HepG2 (cell line): ENCODE data around the gene IRAK2. TPM values are rescaled to one million over a fixed set of nuclear protein-coding genes. Genes with fewer than 3 reads are reported as not detected.
A peak's percentile ranks its signal among the peaks of the same experiment; 100 is the strongest.

Source experiments
- CENPX ChIP-seq: sonication (generic); formaldehyde crosslinking; IDR thresholded peaks from 2 replicates; pipeline ENCODE4 v1.9.0; 2021; ENCODE audit warnings: mild to moderate bottlenecking, missing genetic modification reagents, moderate library complexity
- DPF2 ChIP-seq: sonication (generic); formaldehyde crosslinking; IDR thresholded peaks from 2 replicates; pipeline ENCODE4 v1.4.0; 2020; ENCODE audit warnings: mild to moderate bottlenecking, low read depth, missing genetic modification reagents, borderline replicate concordance
- FOXM1 ChIP-seq: sonication (generic); formaldehyde crosslinking; IDR thresholded peaks from 2 replicates; pipeline ENCODE4 v1.5.0; 2020; ENCODE audit warnings: missing genetic modification reagents
- HDAC1 ChIP-seq: sonication (generic); formaldehyde crosslinking; IDR thresholded peaks from 2 replicates; pipeline ENCODE4 v1.5.1; 2020; ENCODE audit warnings: mild to moderate bottlenecking, missing genetic modification reagents
- IKZF4 ChIP-seq: sonication (generic); formaldehyde crosslinking; IDR thresholded peaks from 2 replicates; pipeline ENCODE4 v1.5.1; 2020; ENCODE audit warnings: borderline replicate concordance, mild to moderate bottlenecking, low read depth, missing genetic modification reagents; ENCODE audit errors: not compliant biosample characterization
- MBD4 ChIP-seq: IDR thresholded peaks from 2 replicates; pipeline ENCODE4 v1.6.1; 2012; ENCODE audit warnings: low read length, inconsistent platforms, borderline replicate concordance
- MED13 ChIP-seq: sonication (generic); formaldehyde crosslinking; IDR thresholded peaks from 2 replicates; pipeline ENCODE4 v1.5.0; 2020; ENCODE audit warnings: missing genetic modification reagents
- PHB2 ChIP-seq: fragments of 450-650 bp; IDR thresholded peaks from 2 replicates; pipeline ENCODE4 v1.6.1; 2018; ENCODE audit not compliant: partially characterized antibody
- RARA ChIP-seq: IDR thresholded peaks from 2 replicates; pipeline ENCODE4 v1.6.1; 2016; ENCODE audit warnings: missing genetic modification reagents, missing compliant biosample characterization
- SSRP1 ChIP-seq: IDR thresholded peaks from 2 replicates; pipeline ENCODE4 v1.6.1; 2016; ENCODE audit warnings: control low read depth
- TBP ChIP-seq: sonication (generic); formaldehyde crosslinking; IDR thresholded peaks from 2 replicates; pipeline ENCODE4 v1.5.0; 2020; ENCODE audit warnings: missing genetic modification reagents
- TFDP2 ChIP-seq: sonication (generic); formaldehyde crosslinking; IDR thresholded peaks from 2 replicates; pipeline ENCODE4 v1.4.0; 2020; ENCODE audit warnings: missing genetic modification reagents
- ZNF510 ChIP-seq: sonication (generic); formaldehyde crosslinking; IDR thresholded peaks from 2 replicates; pipeline ENCODE4 v1.4.0; 2020; ENCODE audit warnings: low read depth, mild to moderate bottlenecking, missing genetic modification reagents
- ZNF549 ChIP-seq: sonication (generic); formaldehyde crosslinking; IDR thresholded peaks from 2 replicates; pipeline ENCODE4 v1.5.0; 2020; ENCODE audit warnings: missing genetic modification reagents
- ZNF569 ChIP-seq: sonication (generic); formaldehyde crosslinking; IDR thresholded peaks from 2 replicates; pipeline ENCODE4 v1.5.0; 2020; ENCODE audit warnings: mild to moderate bottlenecking, missing genetic modification reagents, moderate library complexity, borderline replicate concordance
- ZNF691 ChIP-seq: sonication (generic); formaldehyde crosslinking; IDR thresholded peaks from 2 replicates; pipeline ENCODE4 v1.4.0; 2020; ENCODE audit warnings: missing genetic modification reagents, low read depth, mild to moderate bottlenecking, borderline replicate concordance
- ZNF879 ChIP-seq: sonication (generic); formaldehyde crosslinking; IDR thresholded peaks from 2 replicates; pipeline ENCODE4 v1.8.1; 2023; ENCODE audit warnings: missing genetic modification reagents
- polyA plus RNA-seq, 8 experiments: library from polyadenylated mRNA; depleted of rRNA in 3 of 8; stranded (reverse) in 7 of 8; unstranded in 1 of 8; fragments of >200 nt; fragmentation: Illumina TruSeq in 4 of 8; extraction: Trizol in 4 of 8; gene quantifications; 2 replicates each; pipeline versions ENCODE4 v1.2.1 to v1.2.3, GENCODE V29; 2011 to 2016; ENCODE audit warnings: low read depth in 4 of 8, missing spikeins in 1 of 8, mixed read lengths in 1 of 8; ENCODE audit not compliant: insufficient read depth in 1 of 8
- total RNA-seq, 5 experiments: library from RNA; depleted of rRNA; stranded (reverse); fragments of >200 nt; fragmentation: Illumina TruSeq; extraction: Trizol; gene quantifications; 2 replicates each; pipeline ENCODE4 v1.2.3, GENCODE V29; 2016; ENCODE audit warnings: low read depth in 1 of 5
- TF ChIP-seq, protein P1 (sequence below): sonication (generic); formaldehyde crosslinking; IDR thresholded peaks from 2 replicates; pipeline ENCODE4 v1.8.1; 2022; ENCODE audit warnings: low read depth, mild to moderate bottlenecking, missing genetic modification reagents
- TF ChIP-seq, protein P2 (sequence below): sonication (generic); formaldehyde crosslinking; IDR thresholded peaks from 2 replicates; pipeline ENCODE4 v1.9.0; 2021; ENCODE audit warnings: missing genetic modification reagents, mild to moderate bottlenecking, borderline replicate concordance
- TF ChIP-seq, protein P3 (sequence below): sonication (generic); formaldehyde crosslinking; IDR thresholded peaks from 2 replicates; pipeline ENCODE4 v1.4.0; 2020; ENCODE audit warnings: missing genetic modification reagents, borderline replicate concordance

The IRAK2 gene
- total and polyA plus RNA-seq, 2 of the 13 experiments (the other 11 are each of a cell fraction or from before 2014, with no cell fraction given): 13.1 to 23.3 TPM

DNA sequence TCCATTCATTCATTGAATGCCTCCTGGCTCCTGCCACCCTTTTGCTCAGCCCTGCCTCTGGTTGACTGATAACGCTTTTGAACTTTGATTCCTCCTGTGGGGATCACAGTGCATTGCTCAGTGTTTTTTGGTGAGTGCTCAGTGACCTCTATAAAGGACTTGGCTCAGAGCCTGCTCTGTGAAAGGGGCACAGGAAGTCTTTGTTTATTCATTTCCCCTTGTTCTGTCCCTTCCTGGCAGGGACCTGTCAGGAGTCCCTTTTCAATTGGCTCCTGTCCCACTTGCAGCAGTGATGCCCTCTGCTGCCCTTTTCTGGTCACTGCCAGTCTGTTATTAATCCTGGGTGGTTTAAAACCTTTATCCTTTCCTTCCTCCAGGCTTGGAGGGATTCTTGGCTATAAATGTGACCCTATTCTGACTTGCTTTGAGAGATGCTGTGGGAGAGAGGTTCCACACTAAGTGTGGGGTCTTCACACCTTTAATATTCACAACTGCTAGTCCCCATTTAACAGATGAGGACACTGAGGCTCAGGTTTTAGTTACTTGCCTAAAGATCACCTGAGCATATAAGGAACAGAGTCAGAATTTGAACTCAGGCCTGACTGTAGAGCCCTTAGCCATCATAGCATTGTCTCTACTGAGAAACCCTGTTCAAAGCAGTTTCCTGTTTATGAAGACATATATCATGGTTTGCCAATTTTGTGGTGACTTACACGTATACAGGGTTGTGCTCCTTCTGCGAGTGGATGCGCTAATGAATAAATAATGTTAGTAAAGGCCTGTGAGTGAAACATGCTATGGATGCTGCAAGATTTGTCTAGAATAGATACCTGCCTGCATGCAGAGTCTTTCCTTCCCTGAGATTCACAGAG lies 60.3 kb downstream of the IRAK2 start (continued):
- TF ChIP-seq, protein P1, sequence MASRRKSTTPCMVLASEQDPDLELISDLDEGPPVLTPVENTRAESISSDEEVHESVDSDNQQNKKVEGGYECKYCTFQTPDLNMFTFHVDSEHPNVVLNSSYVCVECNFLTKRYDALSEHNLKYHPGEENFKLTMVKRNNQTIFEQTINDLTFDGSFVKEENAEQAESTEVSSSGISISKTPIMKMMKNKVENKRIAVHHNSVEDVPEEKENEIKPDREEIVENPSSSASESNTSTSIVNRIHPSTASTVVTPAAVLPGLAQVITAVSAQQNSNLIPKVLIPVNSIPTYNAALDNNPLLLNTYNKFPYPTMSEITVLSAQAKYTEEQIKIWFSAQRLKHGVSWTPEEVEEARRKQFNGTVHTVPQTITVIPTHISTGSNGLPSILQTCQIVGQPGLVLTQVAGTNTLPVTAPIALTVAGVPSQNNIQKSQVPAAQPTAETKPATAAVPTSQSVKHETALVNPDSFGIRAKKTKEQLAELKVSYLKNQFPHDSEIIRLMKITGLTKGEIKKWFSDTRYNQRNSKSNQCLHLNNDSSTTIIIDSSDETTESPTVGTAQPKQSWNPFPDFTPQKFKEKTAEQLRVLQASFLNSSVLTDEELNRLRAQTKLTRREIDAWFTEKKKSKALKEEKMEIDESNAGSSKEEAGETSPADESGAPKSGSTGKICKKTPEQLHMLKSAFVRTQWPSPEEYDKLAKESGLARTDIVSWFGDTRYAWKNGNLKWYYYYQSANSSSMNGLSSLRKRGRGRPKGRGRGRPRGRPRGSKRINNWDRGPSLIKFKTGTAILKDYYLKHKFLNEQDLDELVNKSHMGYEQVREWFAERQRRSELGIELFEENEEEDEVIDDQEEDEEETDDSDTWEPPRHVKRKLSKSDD: no peak
- peak; percentile 54; the same call in 1 of the 2 replicates for TF ChIP-seq MED13
- no peak; the same call in 1 of the 2 replicates for TF ChIP-seq SSRP1 (CRISPR knock-in tag)
- TF ChIP-seq, protein P2, sequence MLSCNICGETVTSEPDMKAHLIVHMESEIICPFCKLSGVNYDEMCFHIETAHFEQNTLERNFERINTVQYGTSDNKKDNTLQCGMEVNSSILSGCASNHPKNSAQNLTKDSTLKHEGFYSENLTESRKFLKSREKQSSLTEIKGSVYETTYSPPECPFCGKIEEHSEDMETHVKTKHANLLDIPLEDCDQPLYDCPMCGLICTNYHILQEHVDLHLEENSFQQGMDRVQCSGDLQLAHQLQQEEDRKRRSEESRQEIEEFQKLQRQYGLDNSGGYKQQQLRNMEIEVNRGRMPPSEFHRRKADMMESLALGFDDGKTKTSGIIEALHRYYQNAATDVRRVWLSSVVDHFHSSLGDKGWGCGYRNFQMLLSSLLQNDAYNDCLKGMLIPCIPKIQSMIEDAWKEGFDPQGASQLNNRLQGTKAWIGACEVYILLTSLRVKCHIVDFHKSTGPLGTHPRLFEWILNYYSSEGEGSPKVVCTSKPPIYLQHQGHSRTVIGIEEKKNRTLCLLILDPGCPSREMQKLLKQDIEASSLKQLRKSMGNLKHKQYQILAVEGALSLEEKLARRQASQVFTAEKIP (CRISPR knock-in tag): no peak
- peak; percentile 86 for TF ChIP-seq HDAC1 (CRISPR knock-in tag)
- TF ChIP-seq FOXM1 (CRISPR knock-in tag): no peak
- peak; percentile 94 for TF ChIP-seq RARA (CRISPR knock-in tag)
- TF ChIP-seq, protein P3, sequence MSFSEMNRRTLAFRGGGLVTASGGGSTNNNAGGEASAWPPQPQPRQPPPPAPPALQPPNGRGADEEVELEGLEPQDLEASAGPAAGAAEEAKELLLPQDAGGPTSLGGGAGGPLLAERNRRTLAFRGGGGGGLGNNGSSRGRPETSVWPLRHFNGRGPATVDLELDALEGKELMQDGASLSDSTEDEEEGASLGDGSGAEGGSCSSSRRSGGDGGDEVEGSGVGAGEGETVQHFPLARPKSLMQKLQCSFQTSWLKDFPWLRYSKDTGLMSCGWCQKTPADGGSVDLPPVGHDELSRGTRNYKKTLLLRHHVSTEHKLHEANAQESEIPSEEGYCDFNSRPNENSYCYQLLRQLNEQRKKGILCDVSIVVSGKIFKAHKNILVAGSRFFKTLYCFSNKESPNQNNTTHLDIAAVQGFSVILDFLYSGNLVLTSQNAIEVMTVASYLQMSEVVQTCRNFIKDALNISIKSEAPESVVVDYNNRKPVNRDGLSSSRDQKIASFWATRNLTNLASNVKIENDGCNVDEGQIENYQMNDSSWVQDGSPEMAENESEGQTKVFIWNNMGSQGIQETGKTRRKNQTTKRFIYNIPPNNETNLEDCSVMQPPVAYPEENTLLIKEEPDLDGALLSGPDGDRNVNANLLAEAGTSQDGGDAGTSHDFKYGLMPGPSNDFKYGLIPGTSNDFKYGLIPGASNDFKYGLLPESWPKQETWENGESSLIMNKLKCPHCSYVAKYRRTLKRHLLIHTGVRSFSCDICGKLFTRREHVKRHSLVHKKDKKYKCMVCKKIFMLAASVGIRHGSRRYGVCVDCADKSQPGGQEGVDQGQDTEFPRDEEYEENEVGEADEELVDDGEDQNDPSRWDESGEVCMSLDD (CRISPR knock-in tag): peak; percentile 55; the same call in 1 of the 2 replicates
- no peak for TF ChIP-seq CENPX (CRISPR knock-in tag)
- no peak for TF ChIP-seq ZNF569 (CRISPR knock-in tag)
- no peak for TF ChIP-seq TBP (CRISPR knock-in tag)
- TF ChIP-seq MBD4: no peak
- TF ChIP-seq TFDP2 (CRISPR knock-in tag): 0 out of 2 replicates have a peak, but pooled peaks have one; percentile 41
- no peak for TF ChIP-seq IKZF4
- TF ChIP-seq DPF2 (CRISPR knock-in tag): peak; percentile 73; the same call in 1 of the 2 replicates
- TF ChIP-seq ZNF549 (CRISPR knock-in tag): no peak
- TF ChIP-seq ZNF510 (CRISPR knock-in tag): no peak
- TF ChIP-seq ZNF879 (CRISPR knock-in tag): no peak
- peak; percentile 97 for TF ChIP-seq ZNF691 (CRISPR knock-in tag)
- TF ChIP-seq PHB2: no peak
